ENCODE results near the gene CHFR.
"Not testable (repeated sequence)": the region's sequence is repeated elsewhere in the genome, so short reads cannot be mapped to it uniquely, and the experiment has no call there.

The CHFR gene

GRCh38 chr12:132840536-132840935 is 46.9 kb downstream of the CHFR start:
- TF ChIP-seq CTCF (IDR thresholded peaks at IDR 0.05; ENCODE audit: control insufficient read depth, insufficient read depth, low read depth, low read length, missing control alignments): no peak
- no peak overlapping the region for H3K4me3 ChIP-seq (ENCODE audit: control insufficient read depth, low read depth, low read length)
- DNase-seq (ENCODE audit: low read depth): no peak

GRCh38 chr12:132839558-132840235 is 47.7 kb downstream of the CHFR start:
- no peak overlapping the region for H3K4me3 ChIP-seq (ENCODE audit: control insufficient read depth, low read depth, low read length)
- TF ChIP-seq CTCF (IDR thresholded peaks at IDR 0.05; ENCODE audit: control insufficient read depth, insufficient read depth, low read depth, low read length, missing control alignments): no peak
- no peak for DNase-seq (ENCODE audit: low read depth)

DNA sequence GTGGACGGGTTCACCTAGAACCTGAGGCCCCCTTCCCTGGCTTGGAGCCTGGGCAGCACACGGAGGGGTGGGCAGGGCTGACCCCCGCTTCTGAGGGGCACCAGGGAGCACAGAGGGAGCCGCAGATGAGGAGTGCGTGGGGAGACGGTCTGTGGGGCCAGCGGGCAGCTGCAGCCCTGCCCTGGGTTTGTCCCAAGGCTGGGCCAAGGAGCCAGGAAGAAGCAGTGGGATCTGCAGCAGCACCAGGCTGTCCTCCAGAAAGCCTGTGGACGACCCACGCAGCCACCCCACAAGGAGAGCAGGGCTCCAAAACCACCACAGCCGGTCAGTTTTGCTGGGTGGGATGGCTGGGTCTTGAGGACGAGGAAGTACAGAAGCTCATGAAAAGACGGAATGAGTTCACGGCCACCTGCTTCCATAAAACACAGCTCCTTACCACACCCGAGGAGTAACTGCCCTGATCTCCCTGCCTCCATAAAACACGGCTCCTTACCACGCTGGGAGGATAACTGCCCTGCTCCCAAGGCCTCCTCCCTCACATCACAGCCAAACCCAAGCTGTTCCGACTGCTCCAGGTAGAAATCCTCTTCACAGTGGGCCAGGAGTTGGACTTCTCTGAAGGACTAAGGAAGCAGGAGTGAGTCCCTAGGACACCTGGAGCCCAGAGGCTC is 48.9 kb downstream of the CHFR start:
- no peak for TF ChIP-seq CTCF (IDR thresholded peaks at IDR 0.05; ENCODE audit: control insufficient read depth, insufficient read depth, low read depth, low read length, missing control alignments)
- no peak overlapping the region for H3K4me3 ChIP-seq (ENCODE audit: control insufficient read depth, low read depth, low read length)
- DNase-seq (ENCODE audit: low read depth): no peak

GRCh38 chr12:132837693-132838409 is 49.6 kb downstream of the CHFR start:
- H3K4me3 ChIP-seq (ENCODE audit: control insufficient read depth, low read depth, low read length): no peak overlapping the region
- no peak for DNase-seq (ENCODE audit: low read depth)
- no peak for TF ChIP-seq CTCF (IDR thresholded peaks at IDR 0.05; ENCODE audit: control insufficient read depth, insufficient read depth, low read depth, low read length, missing control alignments)

DNA sequence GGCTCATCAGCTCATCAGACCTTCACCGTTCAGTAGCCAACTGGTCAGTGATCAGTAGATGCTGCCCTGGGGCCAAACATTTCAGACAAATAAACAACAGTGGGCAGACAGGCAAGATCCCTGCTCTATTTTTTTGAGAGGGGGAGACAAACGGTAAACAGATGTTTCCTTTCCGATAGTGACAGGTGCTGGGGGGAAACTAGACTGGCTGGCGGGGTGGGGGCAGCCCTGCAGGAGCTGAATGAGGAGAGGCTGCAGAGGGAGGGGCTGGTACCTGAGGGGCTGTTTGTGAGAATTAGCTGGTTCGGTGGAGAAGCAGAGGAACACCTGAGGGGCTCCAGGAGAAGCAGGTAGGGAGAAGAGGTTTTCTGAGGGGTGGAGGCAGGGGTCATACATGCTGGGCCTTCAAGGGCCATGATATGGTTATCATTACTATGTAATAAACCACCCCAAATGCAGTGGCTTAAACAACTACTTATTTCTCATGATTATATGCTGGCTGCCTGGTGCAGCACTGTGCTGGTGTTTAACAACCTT is 50.5 kb downstream of the CHFR start:
- no peak for DNase-seq (ENCODE audit: low read depth)
- no peak for TF ChIP-seq CTCF (IDR thresholded peaks at IDR 0.05; ENCODE audit: control insufficient read depth, insufficient read depth, low read depth, low read length, missing control alignments)
- H3K4me3 ChIP-seq (ENCODE audit: control insufficient read depth, low read depth, low read length): no peak overlapping the region

- DNase-seq (ENCODE audit: low read depth); H3K4me3 ChIP-seq (ENCODE audit: control insufficient read depth, low read depth, low read length): not testable (repeated sequence)
Observed at GRCh38 chr12:132836230-132836629, 51.2 kb downstream of the CHFR start.

Data from AG09309 (cell line).